ENCODE results near the gene ASGR2. TPM values are rescaled to one million over a fixed set of nuclear protein-coding genes. Genes with fewer than 3 reads are reported as not detected.

Gene ASGR2
- polyA plus RNA-seq, 1 donor (not counting 4 experiments of a cell fraction or from before 2014, with no cell fraction given) = not detected

- Histone ChIP-seq H3K9ac (ENCODE audit: control insufficient read depth, extremely low read depth, insufficient read depth, low read length) (no peak overlapping the region), H3K9me1 (ENCODE audit: control insufficient read depth, extremely low read depth, insufficient read depth, low read length) (no peaks in the 10 kb centered on the region), H3K36me3 (ENCODE audit: control insufficient read depth in 2 of 2, extremely low read depth in 1 of 2, insufficient read depth in 2 of 2, low read length in 2 of 2) (no peaks in the 10 kb centered on the region), H3K27me3 (ENCODE audit: control insufficient read depth, extremely low read depth, insufficient read depth, low read length) (peaks cover 3% of the 10 kb centered on the region), H3K9me3 (ENCODE audit: control insufficient read depth, low read depth, low read length) (no peaks in the 10 kb centered on the region), H3K4me3 (ENCODE audit: control insufficient read depth in 2 of 3, extremely low read depth in 1 of 3, insufficient read depth in 2 of 3, low read depth in 1 of 3, low read length in 3 of 3) (no peak overlapping the region), H3K79me2 (ENCODE audit: control insufficient read depth, insufficient read depth, low read length) (no peaks in the 10 kb centered on the region), H2AFZ (ENCODE audit: control insufficient read depth, low read length) (no peak overlapping the region), H4K20me1 (ENCODE audit: control insufficient read depth, extremely low read depth, insufficient read depth, low read length) (no peaks in the 10 kb centered on the region), H3K4me1 (ENCODE audit: control insufficient read depth, extremely low read depth, insufficient read depth, low read length) (no peaks in the 10 kb centered on the region), H3K4me2 (ENCODE audit: control insufficient read depth, extremely low read depth, insufficient read depth, low read depth, low read length) (no peak overlapping the region), H3K27ac (ENCODE audit: control insufficient read depth, insufficient read depth, low read length) (no peak overlapping the region)
- dilution Hi-C loops (cut with MboI; ENCODE audit: extremely low pct_ligation_motif_present, low sequenced_read_pairs) = no loop called here
- no peak for DNase-seq (ENCODE audit: low read depth, low spot score)
- TF ChIP-seq CTCF (optimal IDR thresholded peaks at IDR 0.05 in 1 of 3, IDR thresholded peaks at IDR 0.05 in 1 of 3, conservative IDR thresholded peaks at IDR 0.05 in 1 of 3; ENCODE audit: extremely low read depth in 1 of 3, insufficient read depth in 2 of 3, low read length in 3 of 3) (no peak), EZH2 (IDR thresholded peaks at IDR 0.05; ENCODE audit: low read length) (no peak)
- no peak for FAIRE-seq
Measured at GRCh38 chr17:7108560-7108925, 6.1 kb downstream of the ASGR2 start.

DNA sequence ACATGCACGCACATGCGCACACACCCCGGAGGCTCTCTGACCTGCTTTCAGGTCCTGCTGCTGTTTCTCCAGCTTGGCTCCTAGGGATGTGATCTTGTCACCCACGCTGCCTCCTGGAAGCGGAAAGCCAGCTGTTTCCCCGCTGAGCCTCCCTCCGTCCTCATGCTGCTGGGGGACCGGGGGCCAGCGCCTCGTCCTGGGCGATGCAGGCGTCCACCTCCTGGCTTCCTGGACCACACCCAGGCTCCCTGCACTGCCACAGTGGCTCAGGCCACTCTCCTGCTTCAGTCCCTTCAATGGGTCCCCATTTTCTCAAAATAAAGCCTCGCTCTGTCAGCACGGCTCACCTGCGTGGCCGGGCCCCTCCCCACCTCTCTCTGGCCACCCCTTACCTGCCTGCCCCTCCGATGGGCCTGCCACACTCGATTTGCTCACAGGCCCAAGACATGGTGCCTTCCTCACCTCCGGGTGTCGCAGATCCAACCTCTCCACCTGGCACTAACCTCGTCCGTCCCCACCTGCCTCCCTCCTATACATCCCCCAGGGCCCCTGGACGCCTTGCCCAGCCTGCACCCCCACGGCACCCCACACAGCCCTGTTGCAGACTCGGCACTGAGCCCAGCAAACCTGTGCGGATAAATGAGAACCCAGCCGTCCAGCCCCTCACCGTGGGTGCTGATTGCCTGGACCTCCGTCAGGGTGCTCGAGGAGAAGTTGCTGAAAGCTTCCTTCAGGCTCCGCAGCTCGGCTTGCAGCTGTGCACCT, 6.6 kb downstream of the ASGR2 start:
- FAIRE-seq = no peak
- Histone ChIP-seq H3K4me1 (ENCODE audit: control insufficient read depth, extremely low read depth, insufficient read depth, low read length) (no peaks in the 10 kb centered on the region), H4K20me1 (ENCODE audit: control insufficient read depth, extremely low read depth, insufficient read depth, low read length) (no peaks in the 10 kb centered on the region), H3K27ac (ENCODE audit: control insufficient read depth, insufficient read depth, low read length) (no peak overlapping the region), H3K9me1 (ENCODE audit: control insufficient read depth, extremely low read depth, insufficient read depth, low read length) (no peaks in the 10 kb centered on the region), H3K27me3 (ENCODE audit: control insufficient read depth, extremely low read depth, insufficient read depth, low read length) (peaks cover 6% of the 10 kb centered on the region), H3K4me2 (ENCODE audit: control insufficient read depth, extremely low read depth, insufficient read depth, low read depth, low read length) (no peak overlapping the region), H3K4me3 (ENCODE audit: control insufficient read depth in 2 of 3, extremely low read depth in 1 of 3, insufficient read depth in 2 of 3, low read depth in 1 of 3, low read length in 3 of 3) (no peak overlapping the region), H3K9me3 (ENCODE audit: control insufficient read depth, low read depth, low read length) (no peaks in the 10 kb centered on the region), H3K79me2 (ENCODE audit: control insufficient read depth, insufficient read depth, low read length) (no peaks in the 10 kb centered on the region), H3K36me3 (ENCODE audit: control insufficient read depth in 2 of 2, extremely low read depth in 1 of 2, insufficient read depth in 2 of 2, low read length in 2 of 2) (no peaks in the 10 kb centered on the region), H2AFZ (ENCODE audit: control insufficient read depth, low read length) (no peak overlapping the region), H3K9ac (ENCODE audit: control insufficient read depth, extremely low read depth, insufficient read depth, low read length) (no peak overlapping the region)
- no peak for DNase-seq (ENCODE audit: low read depth, low spot score)
- TF ChIP-seq EZH2 (IDR thresholded peaks at IDR 0.05; ENCODE audit: low read length) (no peak), CTCF (optimal IDR thresholded peaks at IDR 0.05 in 1 of 3, IDR thresholded peaks at IDR 0.05 in 1 of 3, conservative IDR thresholded peaks at IDR 0.05 in 1 of 3; ENCODE audit: extremely low read depth in 1 of 3, insufficient read depth in 2 of 3, low read length in 3 of 3) (no peak)
- dilution Hi-C loops (cut with MboI; ENCODE audit: extremely low pct_ligation_motif_present, low sequenced_read_pairs) = no loop called here

Measured in keratinocyte (primary cell).